Measurements from ENCODE around the gene CPNE9. TPM values are rescaled to one million over a fixed set of nuclear protein-coding genes. Genes with fewer than 3 reads are reported as not detected.

The CPNE9 gene
- total and polyA plus RNA-seq, 2 of the 8 experiments (the other 6 are each of a cell fraction or from before 2014, with no cell fraction given) = 4.8 to 6.0 TPM

DNA sequence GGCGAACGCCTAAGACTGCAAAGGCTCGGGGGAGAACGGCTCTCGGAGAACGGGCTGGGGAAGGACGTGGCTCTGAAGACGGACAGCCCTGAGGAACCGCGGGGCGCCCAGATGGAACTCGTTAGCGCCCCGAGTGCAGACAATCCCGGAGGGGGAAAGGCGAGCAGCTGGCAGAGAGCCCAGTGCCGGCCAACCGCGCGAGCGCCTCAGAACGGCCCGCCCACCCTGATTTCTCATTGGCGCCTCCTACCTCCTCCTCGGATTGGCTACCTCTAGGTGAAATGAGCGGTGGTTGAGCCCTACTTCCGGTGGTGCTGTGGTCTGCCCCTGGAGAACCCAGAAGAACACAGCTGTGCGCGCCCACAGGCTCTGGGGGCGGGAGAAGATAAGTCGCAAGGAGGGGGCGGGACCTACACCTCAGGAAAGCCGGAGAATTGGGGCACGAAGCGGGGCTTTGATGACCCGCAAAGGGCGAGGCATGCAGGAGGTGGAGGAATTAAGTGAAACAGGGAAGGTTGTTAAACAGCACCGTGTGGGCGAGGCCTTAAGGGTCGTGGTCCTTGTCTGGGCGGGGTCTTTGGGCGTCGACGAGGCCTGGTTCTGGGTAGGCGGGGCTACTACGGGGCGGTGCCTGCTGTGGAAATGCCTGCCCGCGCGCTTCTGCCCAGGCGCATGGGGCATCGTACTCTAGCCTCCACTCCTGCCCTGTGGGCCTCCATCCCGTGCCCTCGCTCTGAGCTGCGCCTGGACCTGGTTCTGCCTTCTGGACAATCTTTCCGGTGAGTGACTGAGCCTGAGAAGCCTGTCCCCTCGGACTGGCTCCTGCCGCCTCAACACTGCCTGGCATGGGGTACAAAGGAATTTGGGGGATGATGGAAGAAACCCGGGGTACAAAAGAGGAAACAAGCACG, 46.3 kb downstream of the CPNE9 start, which contains the start of gene OGG1 (continued):
- TF ChIP-seq, protein P1, sequence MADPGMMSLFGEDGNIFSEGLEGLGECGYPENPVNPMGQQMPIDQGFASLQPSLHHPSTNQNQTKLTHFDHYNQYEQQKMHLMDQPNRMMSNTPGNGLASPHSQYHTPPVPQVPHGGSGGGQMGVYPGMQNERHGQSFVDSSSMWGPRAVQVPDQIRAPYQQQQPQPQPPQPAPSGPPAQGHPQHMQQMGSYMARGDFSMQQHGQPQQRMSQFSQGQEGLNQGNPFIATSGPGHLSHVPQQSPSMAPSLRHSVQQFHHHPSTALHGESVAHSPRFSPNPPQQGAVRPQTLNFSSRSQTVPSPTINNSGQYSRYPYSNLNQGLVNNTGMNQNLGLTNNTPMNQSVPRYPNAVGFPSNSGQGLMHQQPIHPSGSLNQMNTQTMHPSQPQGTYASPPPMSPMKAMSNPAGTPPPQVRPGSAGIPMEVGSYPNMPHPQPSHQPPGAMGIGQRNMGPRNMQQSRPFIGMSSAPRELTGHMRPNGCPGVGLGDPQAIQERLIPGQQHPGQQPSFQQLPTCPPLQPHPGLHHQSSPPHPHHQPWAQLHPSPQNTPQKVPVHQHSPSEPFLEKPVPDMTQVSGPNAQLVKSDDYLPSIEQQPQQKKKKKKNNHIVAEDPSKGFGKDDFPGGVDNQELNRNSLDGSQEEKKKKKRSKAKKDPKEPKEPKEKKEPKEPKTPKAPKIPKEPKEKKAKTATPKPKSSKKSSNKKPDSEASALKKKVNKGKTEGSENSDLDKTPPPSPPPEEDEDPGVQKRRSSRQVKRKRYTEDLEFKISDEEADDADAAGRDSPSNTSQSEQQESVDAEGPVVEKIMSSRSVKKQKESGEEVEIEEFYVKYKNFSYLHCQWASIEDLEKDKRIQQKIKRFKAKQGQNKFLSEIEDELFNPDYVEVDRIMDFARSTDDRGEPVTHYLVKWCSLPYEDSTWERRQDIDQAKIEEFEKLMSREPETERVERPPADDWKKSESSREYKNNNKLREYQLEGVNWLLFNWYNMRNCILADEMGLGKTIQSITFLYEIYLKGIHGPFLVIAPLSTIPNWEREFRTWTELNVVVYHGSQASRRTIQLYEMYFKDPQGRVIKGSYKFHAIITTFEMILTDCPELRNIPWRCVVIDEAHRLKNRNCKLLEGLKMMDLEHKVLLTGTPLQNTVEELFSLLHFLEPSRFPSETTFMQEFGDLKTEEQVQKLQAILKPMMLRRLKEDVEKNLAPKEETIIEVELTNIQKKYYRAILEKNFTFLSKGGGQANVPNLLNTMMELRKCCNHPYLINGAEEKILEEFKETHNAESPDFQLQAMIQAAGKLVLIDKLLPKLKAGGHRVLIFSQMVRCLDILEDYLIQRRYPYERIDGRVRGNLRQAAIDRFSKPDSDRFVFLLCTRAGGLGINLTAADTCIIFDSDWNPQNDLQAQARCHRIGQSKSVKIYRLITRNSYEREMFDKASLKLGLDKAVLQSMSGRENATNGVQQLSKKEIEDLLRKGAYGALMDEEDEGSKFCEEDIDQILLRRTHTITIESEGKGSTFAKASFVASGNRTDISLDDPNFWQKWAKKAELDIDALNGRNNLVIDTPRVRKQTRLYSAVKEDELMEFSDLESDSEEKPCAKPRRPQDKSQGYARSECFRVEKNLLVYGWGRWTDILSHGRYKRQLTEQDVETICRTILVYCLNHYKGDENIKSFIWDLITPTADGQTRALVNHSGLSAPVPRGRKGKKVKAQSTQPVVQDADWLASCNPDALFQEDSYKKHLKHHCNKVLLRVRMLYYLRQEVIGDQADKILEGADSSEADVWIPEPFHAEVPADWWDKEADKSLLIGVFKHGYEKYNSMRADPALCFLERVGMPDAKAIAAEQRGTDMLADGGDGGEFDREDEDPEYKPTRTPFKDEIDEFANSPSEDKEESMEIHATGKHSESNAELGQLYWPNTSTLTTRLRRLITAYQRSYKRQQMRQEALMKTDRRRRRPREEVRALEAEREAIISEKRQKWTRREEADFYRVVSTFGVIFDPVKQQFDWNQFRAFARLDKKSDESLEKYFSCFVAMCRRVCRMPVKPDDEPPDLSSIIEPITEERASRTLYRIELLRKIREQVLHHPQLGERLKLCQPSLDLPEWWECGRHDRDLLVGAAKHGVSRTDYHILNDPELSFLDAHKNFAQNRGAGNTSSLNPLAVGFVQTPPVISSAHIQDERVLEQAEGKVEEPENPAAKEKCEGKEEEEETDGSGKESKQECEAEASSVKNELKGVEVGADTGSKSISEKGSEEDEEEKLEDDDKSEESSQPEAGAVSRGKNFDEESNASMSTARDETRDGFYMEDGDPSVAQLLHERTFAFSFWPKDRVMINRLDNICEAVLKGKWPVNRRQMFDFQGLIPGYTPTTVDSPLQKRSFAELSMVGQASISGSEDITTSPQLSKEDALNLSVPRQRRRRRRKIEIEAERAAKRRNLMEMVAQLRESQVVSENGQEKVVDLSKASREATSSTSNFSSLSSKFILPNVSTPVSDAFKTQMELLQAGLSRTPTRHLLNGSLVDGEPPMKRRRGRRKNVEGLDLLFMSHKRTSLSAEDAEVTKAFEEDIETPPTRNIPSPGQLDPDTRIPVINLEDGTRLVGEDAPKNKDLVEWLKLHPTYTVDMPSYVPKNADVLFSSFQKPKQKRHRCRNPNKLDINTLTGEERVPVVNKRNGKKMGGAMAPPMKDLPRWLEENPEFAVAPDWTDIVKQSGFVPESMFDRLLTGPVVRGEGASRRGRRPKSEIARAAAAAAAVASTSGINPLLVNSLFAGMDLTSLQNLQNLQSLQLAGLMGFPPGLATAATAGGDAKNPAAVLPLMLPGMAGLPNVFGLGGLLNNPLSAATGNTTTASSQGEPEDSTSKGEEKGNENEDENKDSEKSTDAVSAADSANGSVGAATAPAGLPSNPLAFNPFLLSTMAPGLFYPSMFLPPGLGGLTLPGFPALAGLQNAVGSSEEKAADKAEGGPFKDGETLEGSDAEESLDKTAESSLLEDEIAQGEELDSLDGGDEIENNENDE (IDR thresholded peaks at IDR 0.05; ENCODE audit: insufficient replicate concordance, low read length) = no peak
- TF ChIP-seq PHF8 (conservative IDR thresholded peaks at IDR 0.05; ENCODE audit: low read depth, low read length) (peak; percentile 84), SIX5 (IDR thresholded peaks at IDR 0.05; ENCODE audit: low read depth, low read length) (no peak), CTBP2 (IDR thresholded peaks at IDR 0.05; ENCODE audit: borderline replicate concordance, insufficient read depth, insufficient read length, low read length) (no peak), CEBPB (IDR thresholded peaks at IDR 0.05; ENCODE audit: low read depth, low read length) (no peak)
- TF ChIP-seq, protein P2, sequence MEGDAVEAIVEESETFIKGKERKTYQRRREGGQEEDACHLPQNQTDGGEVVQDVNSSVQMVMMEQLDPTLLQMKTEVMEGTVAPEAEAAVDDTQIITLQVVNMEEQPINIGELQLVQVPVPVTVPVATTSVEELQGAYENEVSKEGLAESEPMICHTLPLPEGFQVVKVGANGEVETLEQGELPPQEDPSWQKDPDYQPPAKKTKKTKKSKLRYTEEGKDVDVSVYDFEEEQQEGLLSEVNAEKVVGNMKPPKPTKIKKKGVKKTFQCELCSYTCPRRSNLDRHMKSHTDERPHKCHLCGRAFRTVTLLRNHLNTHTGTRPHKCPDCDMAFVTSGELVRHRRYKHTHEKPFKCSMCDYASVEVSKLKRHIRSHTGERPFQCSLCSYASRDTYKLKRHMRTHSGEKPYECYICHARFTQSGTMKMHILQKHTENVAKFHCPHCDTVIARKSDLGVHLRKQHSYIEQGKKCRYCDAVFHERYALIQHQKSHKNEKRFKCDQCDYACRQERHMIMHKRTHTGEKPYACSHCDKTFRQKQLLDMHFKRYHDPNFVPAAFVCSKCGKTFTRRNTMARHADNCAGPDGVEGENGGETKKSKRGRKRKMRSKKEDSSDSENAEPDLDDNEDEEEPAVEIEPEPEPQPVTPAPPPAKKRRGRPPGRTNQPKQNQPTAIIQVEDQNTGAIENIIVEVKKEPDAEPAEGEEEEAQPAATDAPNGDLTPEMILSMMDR (IDR thresholded peaks at IDR 0.05; ENCODE audit: control extremely low read depth in 1 of 3, insufficient read depth in 1 of 3, low read depth in 1 of 3, low read length in 3 of 3) = peak in 1 of 3 experiments; percentile 1; a peak in 1 of 4 replicates
